Smooth muscle cell (in vitro differentiated cells): ENCODE results near the gene KIAA0586. TPM values are rescaled to one million over a fixed set of nuclear protein-coding genes. Genes with fewer than 3 reads are reported as not detected.
"Not testable (repeated sequence)": the region's sequence is repeated elsewhere in the genome, so short reads cannot be mapped to it uniquely, and the experiment has no call there.

Experiments used
- DNase-seq: peaks from one replicate; lab custom pipeline; 2025; ENCODE audit not compliant: unreplicated experiment; lab: John Stamatoyannopoulos, UW
- H2AFZ ChIP-seq: fragments of 200-600 bp; sonication (generic); 2 replicates; pipeline ENCODE4 v1.6.0; 2016; ENCODE audit warnings: antibody characterized with exemption, low read depth, mild to moderate bottlenecking
- H3F3A ChIP-seq: fragments of 200-600 bp; sonication (generic); 2 replicates; pipeline ENCODE4 v1.6.0; 2017; ENCODE audit warnings: antibody characterized with exemption, low read depth
- H3K27ac ChIP-seq: fragments of 200-600 bp; sonication (generic); 2 replicates; pipeline ENCODE4 v1.5.1; 2016; ENCODE audit warnings: low read depth, mild to moderate bottlenecking
- H3K27me3 ChIP-seq: fragments of 200-600 bp; sonication (generic); 2 replicates; pipeline ENCODE4 v1.6.1; 2016; ENCODE audit warnings: low read depth, mild to moderate bottlenecking
- H3K36me3 ChIP-seq: fragments of 200-600 bp; sonication (generic); 2 replicates; pipeline ENCODE4 v1.5.1; 2016; ENCODE audit warnings: low read depth
- H3K4me1 ChIP-seq: fragments of 200-600 bp; sonication (generic); 2 replicates; pipeline ENCODE4 v1.5.1; 2016; ENCODE audit warnings: low read depth
- H3K4me2 ChIP-seq: fragments of 200-600 bp; sonication (generic); 2 replicates; pipeline ENCODE4 v1.6.0; 2016; ENCODE audit warnings: mild to moderate bottlenecking
- H3K4me3 ChIP-seq: fragments of 200-600 bp; sonication (generic); 2 replicates; pipeline ENCODE4 v1.5.1; 2016; ENCODE audit warnings: mild to moderate bottlenecking
- H3K79me2 ChIP-seq: fragments of 200-600 bp; sonication (generic); 2 replicates; pipeline ENCODE4 v1.6.0; 2016; ENCODE audit warnings: low read depth, mild to moderate bottlenecking
- H3K9ac ChIP-seq: fragments of 200-600 bp; sonication (generic); 2 replicates; pipeline ENCODE4 v1.6.0; 2016; ENCODE audit warnings: low read depth
- H3K9me3 ChIP-seq: fragments of 200-600 bp; sonication (generic); replicated peaks from 2 replicates; pipeline ENCODE4 v1.5.1; 2016; ENCODE audit warnings: low read depth
- H4K20me1 ChIP-seq: fragments of 200-600 bp; sonication (generic); 2 replicates; pipeline ENCODE4 v1.6.0; 2016; ENCODE audit warnings: low read depth
- CTCF ChIP-seq: fragments of 200-600 bp; sonication (generic); IDR thresholded peaks from 2 replicates; pipeline ENCODE4 v1.5.1; 2017; ENCODE audit warnings: borderline replicate concordance, mild to moderate bottlenecking, antibody characterized with exemption; ENCODE audit not compliant: insufficient read depth, poor library complexity, severe bottlenecking
- WGBS: methylation state at CpG from one replicate; pipeline ENCODE4 v1.1.7; 2016; ENCODE audit warnings: low lambda C conversion rate; 5-methylcytosine and 5-hydroxymethylcytosine counted together
- polyA plus RNA-seq: library from polyadenylated mRNA; unstranded; fragments of >200 nt; fragmentation: Nextera tagmentation; extraction: Ambion mirVana; gene quantifications from 2 replicates; pipeline ENCODE4 v1.2.1, GENCODE V29; 2016
- total RNA-seq: library from RNA; depleted of rRNA; stranded (reverse); fragments of >200 nt; gene quantifications from 2 replicates; pipeline ENCODE4 v1.2.3, GENCODE V29; 2014

Gene KIAA0586
- total and polyA plus RNA-seq, 2 experiments from 2014 or later: 6.5 to 20.0 TPM

DNA sequence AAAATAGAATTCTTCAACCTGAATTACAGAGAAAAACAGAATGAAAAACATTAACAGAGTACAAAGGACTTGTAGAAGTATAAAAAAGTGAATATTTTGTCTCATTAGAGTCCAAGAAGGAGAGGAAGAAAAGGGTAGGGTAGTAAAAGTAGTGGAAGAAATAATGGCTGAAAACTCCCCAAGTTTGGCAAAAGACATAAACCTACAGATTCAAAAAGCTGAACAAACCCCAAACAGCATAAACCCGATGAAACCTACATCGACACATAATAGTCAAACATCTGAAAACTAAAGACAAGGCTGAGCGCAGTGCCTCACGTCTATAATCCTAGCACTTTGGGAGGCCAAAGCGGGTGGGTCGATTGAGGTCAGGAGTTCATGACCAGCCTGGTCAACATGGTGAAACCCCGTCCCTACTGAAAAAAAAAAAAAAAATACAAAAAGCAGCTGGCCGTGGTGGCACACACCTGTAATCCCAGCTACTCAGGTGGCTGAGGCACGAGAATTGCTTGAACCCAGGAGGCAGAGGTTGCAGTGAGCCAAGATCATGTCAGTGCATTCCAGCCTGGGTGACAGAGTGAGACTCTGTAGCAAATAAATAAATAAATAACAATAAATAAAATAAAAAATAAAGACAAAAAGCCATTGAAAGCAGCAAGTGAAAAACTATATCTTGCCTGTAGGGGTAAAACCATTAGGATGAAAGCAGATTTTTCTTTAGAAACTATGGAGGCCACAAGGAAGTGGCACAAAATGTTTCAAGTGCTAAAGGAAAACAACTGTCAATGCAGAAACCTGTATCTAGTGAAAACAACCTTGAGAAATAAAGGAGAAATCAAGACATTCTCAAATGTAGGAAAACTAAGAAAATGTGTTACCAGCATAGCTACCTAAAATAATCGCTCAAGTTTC lies 11.6 kb upstream of the KIAA0586 start:
- Histone ChIP-seq H2AFZ (no peak overlapping the region), H3K79me2 (peaks cover 43% of the 10 kb centered on the region), H3K27me3 (no peaks in the 10 kb centered on the region), H3K36me3 (peaks cover 7% of the 10 kb centered on the region), H3K9ac (no peak overlapping the region), H4K20me1 (peaks cover 4% of the 10 kb centered on the region), H3K4me2 (no peak overlapping the region), H3F3A (no peaks in the 10 kb centered on the region), H3K4me1 (no peaks in the 10 kb centered on the region), H3K4me3 (no peak overlapping the region), H3K27ac (no peak overlapping the region), H3K9me3 (no peaks in the 10 kb centered on the region)
- 97% methylated on average over 10 of the region's 10 CpGs for WGBS
- TF ChIP-seq CTCF: no peak
- DNase-seq: no peak

- peaks cover 43% of the 10 kb centered on the region for H3K79me2 ChIP-seq
- not testable (repeated sequence) for H3K4me3 ChIP-seq, H3K4me1 ChIP-seq, DNase-seq, H2AFZ ChIP-seq, H3F3A ChIP-seq, H3K9ac ChIP-seq, H3K27ac ChIP-seq, H3K4me2 ChIP-seq, H3K36me3 ChIP-seq, H3K27me3 ChIP-seq, H4K20me1 ChIP-seq, H3K9me3 ChIP-seq
- WGBS: 89% methylated on average over 1 of the region's 1 CpG
These were observed 10.6 kb upstream of the KIAA0586 start for GRCh38 chr14:58416934-58417333.

DNA sequence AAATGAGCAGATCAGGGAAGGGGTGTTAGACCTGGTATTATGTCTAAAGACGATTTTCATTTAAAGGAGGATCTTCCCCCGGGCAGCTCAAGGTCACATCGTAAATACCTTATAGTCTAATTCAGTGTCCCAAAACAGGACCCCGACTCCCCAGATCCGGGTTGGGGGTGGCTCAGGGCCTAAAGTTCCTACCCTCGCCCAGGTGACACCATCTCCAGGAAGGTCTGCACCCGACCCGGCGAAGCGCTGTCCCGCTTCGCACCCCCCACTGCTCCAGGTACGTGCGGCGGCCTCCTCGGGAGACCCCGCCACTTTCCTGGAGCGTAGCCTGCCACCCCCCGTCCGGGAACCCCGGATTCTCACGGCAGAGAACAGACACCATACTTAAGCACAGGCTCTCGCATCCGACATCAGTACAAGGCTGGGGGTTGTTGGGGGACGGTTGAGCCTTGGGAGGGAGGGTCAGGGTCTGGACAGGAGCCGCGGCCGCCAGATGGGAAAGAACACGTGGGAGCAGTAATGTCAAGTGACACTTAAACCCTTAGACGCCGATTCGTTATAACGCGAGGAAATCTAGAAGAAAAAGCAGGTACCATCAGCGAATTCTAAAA lies 744 bp upstream of the KIAA0586 start:
- Histone ChIP-seq H3K4me2 (peak overlapping the region; percentile 95), H3K36me3 (no peaks in the 10 kb centered on the region), H3F3A (peaks cover 6% of the 10 kb centered on the region), H3K79me2 (peaks cover 45% of the 10 kb centered on the region), H2AFZ (peak overlapping the region; percentile 98), H3K27ac (peak overlapping the region; percentile 95), H3K9me3 (no peaks in the 10 kb centered on the region), H3K27me3 (no peaks in the 10 kb centered on the region), H4K20me1 (no peaks in the 10 kb centered on the region), H3K9ac (peak overlapping the region; percentile 92), H3K4me3 (peak overlapping the region; percentile 95), H3K4me1 (peaks cover 18% of the 10 kb centered on the region)
- 1% methylated on average over 35 of the region's 35 CpGs for WGBS
- TF ChIP-seq CTCF: no peak
- DNase-seq: peak; percentile 8

DNA sequence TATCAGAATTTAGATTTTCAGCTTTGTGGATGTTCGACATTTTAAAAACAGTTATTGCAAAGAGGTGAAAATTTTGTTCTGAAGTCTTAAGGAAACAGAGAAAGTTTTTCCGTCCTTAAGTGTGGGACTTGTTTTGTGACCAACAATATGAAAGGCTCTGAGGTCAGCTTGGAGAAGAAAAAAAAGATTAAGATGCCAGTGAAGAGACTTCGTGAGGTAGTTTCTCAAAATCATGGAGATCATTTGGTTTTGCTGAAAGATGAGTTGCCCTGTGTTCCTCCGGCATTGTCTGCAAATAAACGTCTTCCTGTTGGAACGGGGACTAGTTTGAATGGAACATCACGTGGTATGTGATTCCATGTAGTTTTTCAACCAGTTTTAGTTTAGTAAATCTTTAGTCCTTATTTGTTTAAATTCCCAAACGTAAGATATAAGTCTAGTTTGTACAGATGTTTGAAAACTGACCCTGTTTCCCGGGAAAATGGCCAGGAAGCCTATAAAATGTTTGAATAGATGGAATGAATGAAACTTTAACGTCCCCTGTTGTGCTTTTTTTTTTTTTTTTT lies 682 bp downstream of the KIAA0586 start:
- no peak for DNase-seq

More for the DNA sequence above, 682 bp downstream of the KIAA0586 start:
- H3K9me3 ChIP-seq: no peaks in the 10 kb centered on the region
- peak overlapping the region; percentile 95 for H3K4me2 ChIP-seq
- 1% methylated on average over 10 of the region's 10 CpGs for WGBS
- no peaks in the 10 kb centered on the region for H3K27me3 ChIP-seq
- H3K4me3 ChIP-seq: peak overlapping the region; percentile 95
- H3K27ac ChIP-seq: peak overlapping the region; percentile 95
- H2AFZ ChIP-seq: peak overlapping the region; percentile 85
- no peaks in the 10 kb centered on the region for H3K36me3 ChIP-seq
- peaks cover 45% of the 10 kb centered on the region for H3K79me2 ChIP-seq
- peaks cover 18% of the 10 kb centered on the region for H3K4me1 ChIP-seq
- H3K9ac ChIP-seq: peak overlapping the region; percentile 82
- H4K20me1 ChIP-seq: no peaks in the 10 kb centered on the region
- TF ChIP-seq CTCF: no peak
- peaks cover 6% of the 10 kb centered on the region for H3F3A ChIP-seq
